CD4-positive, alpha-beta T cell treated with Interferon gamma for 1 hour (primary cell): ENCODE results near the gene SEL1L.
"Not testable (repeated sequence)": the region's sequence is repeated elsewhere in the genome, so short reads cannot be mapped to it uniquely, and the experiment has no call there.

Experiments used
- DNase-seq: peaks from one replicate; pipeline ENCODE4 v3.0.0-alpha.2; 2020

The SEL1L gene

GRCh38 chr14:81446279-81447007 is 87.2 kb downstream of the SEL1L start:
- no peak for DNase-seq

DNA sequence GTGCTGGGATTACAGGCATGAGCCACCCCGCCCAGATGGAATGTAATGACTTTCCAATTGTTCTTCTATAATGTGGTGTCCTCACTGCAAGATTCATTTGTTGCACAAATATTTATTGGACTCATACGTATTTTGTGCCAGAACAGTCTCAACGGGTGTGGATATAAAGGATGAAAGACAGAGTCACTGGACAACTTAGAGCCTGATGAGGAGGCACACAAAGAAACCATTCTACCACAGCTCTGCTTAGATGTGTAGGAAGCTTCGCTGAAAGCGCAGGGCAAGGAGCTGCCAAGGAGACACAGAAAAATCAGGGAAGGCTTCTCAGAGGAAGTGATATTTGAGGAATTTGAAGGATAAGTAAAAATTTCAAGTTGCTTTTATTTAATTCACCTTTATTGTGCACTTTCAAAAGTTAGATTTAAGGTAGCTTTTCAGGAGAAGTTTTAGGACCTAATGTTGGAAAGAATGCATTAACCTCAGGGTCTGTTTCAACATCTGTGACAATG is 92.0 kb downstream of the SEL1L start:
- no peak for DNase-seq

- DNase-seq, result no peak
These were observed 93.6 kb downstream of the SEL1L start for GRCh38 chr14:81440041-81440440.

DNA sequence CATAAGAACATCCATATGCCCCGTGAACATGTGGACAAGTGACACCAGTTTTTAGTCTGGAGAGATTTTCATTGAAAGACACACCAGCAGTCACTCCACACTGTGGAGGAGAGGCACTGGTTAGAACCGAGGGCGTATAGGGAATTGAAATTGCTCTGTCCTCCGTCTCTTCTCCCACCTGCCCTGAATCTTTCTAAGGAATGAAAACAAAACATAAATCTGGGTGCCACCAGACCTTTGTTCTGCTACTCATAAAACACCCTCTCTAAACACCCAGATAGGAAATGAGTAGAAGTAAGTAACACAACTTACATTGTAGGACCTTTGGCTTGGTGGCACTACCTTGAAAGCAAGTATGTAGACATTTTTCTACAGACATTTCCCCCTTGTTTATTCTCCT is 96.4 kb downstream of the SEL1L start:
- no peak for DNase-seq

- DNase-seq, result peak; percentile 20
These were observed 97.1 kb downstream of the SEL1L start for GRCh38 chr14:81436296-81437138.

DNA sequence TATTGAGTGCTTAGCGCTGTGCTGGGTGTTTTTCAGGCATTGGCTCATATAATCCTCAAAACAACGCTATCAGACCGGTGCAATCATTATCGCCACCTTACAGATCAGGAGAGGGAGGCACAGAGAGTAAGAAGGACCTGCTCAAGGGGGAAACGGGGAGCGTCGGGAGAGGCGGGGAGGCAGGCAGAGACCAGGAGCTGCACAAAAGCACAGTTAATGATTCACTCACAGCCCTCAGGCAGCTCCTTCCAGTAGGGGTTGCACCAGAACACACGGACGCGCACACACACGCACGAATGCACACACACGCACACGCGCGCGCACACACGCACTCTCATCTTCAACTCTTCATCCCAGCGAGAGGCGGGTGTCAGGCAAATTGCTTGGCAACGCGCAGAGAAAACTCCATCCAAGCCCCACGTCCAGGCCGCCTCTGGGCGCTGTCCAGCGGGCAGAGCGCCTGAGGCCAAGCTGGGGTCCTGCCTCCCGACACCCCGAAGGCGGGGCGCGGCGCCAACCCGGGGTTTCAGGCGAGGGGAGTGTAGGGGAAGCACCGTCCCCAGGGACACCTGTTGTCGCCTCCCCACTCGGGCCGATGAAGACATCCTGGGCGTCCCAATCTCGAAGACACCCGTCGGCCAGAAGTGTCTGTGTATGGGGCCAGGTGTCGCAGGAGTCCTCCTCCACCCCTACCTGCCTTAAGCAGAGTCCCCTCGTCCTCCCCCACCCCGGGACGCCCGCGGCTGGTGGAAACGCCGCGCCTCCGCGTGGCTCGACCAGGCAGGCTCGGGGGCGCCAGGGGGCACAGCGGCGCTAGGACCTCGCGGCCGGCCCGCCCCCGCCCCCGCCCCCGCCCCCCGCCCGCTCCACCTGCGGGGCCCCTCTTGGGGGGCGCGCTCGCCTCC is 98.0 kb downstream of the SEL1L start:
- DNase-seq, result no peak

- no peak for DNase-seq
These were observed 98.6 kb downstream of the SEL1L start for GRCh38 chr14:81435048-81435390.

- no peak for DNase-seq
These were observed 99.4 kb downstream of the SEL1L start for GRCh38 chr14:81434230-81434629.

- DNase-seq, result no peak
These were observed 100.3 kb downstream of the SEL1L start for GRCh38 chr14:81433378-81433777.

DNA sequence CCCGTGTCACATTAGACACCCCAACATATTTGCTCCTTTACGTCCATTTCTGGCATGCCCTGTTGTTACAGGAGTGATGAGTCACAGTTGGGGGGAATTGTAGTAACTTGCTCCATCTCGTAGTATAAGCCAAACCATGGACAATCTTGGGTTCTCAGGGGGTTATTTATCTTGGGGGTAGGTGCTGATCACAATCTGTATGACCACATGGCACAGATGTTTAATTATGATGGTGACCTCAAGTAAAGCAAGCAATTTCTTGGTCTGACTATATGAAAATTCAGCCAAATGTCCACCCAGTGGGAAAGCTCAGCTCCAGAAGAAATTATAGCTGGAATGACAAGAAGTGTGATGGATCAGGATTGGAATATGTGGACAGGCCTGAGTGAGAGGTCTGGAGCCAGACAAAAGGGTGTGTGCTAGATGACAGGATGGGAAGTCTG is 101.4 kb downstream of the SEL1L start:
- DNase-seq, result no peak

GRCh38 chr14:81430235-81430634 is 103.4 kb downstream of the SEL1L start:
- DNase-seq, result no peak

DNA sequence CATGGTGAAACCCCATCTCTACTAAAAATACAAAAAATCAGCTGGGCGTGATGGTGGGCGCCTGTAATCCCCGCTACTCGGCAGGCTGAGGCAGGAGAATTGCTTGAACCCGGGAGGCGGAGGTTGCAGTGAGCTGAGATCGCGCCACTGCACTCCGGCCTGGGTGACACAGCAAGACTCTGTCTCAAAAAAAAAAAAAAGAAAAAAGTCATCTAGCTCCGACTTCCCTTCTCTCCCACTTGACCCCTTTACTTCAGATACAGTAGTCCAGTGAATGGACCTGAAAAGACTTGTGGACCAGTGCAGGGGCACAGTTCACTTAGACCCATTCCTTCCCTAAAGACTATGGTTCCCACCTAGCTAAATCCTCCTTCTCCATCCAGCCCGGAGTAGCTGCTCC is 103.9 kb downstream of the SEL1L start:
- DNase-seq, result not testable (repeated sequence)

GRCh38 chr14:81429028-81429427 is 104.6 kb downstream of the SEL1L start:
- no peak for DNase-seq

- peak; percentile 7 for DNase-seq
These were observed 106.2 kb downstream of the SEL1L start for GRCh38 chr14:81427348-81428058.

- DNase-seq, result no peak
These were observed 110.1 kb downstream of the SEL1L start for GRCh38 chr14:81423504-81423903.
